HepG2 (cell line): ENCODE data around the gene HCRTR1. TPM values are rescaled to one million over a fixed set of nuclear protein-coding genes. Genes with fewer than 3 reads are reported as not detected.
A peak's percentile ranks its signal among the peaks of the same experiment; 100 is the strongest.

Experiments
- ATAC-seq: fragments of 200-7000 bp; cut with Tn5 transposase; 3 replicates; pipeline ENCODE4 v1.9.1; 2020; ENCODE audit warnings: mild to moderate bottlenecking, moderate library complexity
- BruUV-seq: library from RNA; stranded (reverse); fragments of 400-500 nt; replicated peaks from 2 replicates; lab custom pipeline; 2021; lab: Mats Ljungman, UMichigan
- CTCF ChIA-PET: fragments of 300-600 bp; formaldehyde crosslinking; extraction: SDS; loops from one replicate; lab custom pipeline; 2021; ENCODE audit warnings: low total read pairs, inconsistent platforms, low intra/inter-chr PET ratio; lab: Yijun Ruan, JAX
- POLR2A ChIA-PET: fragments of 350-600 bp; sonication (Branson Sonifier 250); formaldehyde crosslinking; loops from one replicate; lab custom pipeline; 2020; ENCODE audit warnings: antibody characterized with exemption, inconsistent platforms; lab: Yijun Ruan, JAX
- DNase-seq: peaks from one replicate; pipeline ENCODE4 v3.0.0-alpha.2; 2015; ENCODE audit warnings: low spot score
- FAIRE-seq: peaks from 3 replicates; lab custom pipeline; 2011; peaks lifted over from hg19 to GRCh38; lab: Jason Lieb, UNC
- H2AFZ ChIP-seq: one replicate; pipeline ENCODE4 v1.6.1; 2011; ENCODE audit warnings: low read length, inconsistent platforms
- H3K27ac ChIP-seq: fragments of 300-600 bp; 3 replicates; pipeline ENCODE4 v1.8.0; 2011; ENCODE audit warnings: mixed run types, mild to moderate bottlenecking, mixed read lengths, low read length, inconsistent platforms; ENCODE audit not compliant: insufficient read depth; ENCODE audit errors: extremely low read length
- H3K27me3 ChIP-seq, 2 experiments: fragments of 200-600 bp in 1 of 2; 2 replicates in 1 of 2; 3 replicates in 1 of 2; pipeline versions ENCODE4 v1.6.0 to v1.8.0; 2011; ENCODE audit warnings: low read length in 2 of 2, mild to moderate bottlenecking in 2 of 2, moderate library complexity in 2 of 2, inconsistent platforms in 1 of 2; ENCODE audit not compliant: insufficient read depth in 2 of 2, control insufficient read depth in 1 of 2
- H3K36me3 ChIP-seq, 2 experiments: fragments of 200-600 bp in 1 of 2; replicated peaks in 1 of 2; 2 replicates in 1 of 2; 3 replicates in 1 of 2; pipeline versions ENCODE4 v1.5.1 to v1.8.0; 2011; ENCODE audit warnings: low read length in 2 of 2, inconsistent platforms in 1 of 2; ENCODE audit not compliant: insufficient read depth in 2 of 2, control insufficient read depth in 1 of 2
- H3K4me1 ChIP-seq: 2 replicates; pipeline ENCODE4 v1.5.1; 2012; ENCODE audit warnings: low read length, inconsistent platforms; ENCODE audit not compliant: insufficient read depth
- H3K4me2 ChIP-seq: 2 replicates; pipeline ENCODE4 v1.6.0; 2011; ENCODE audit warnings: low read depth, low read length, inconsistent platforms
- H3K4me3 ChIP-seq, 3 experiments: fragments of 200-600 bp in 1 of 3; sonication (generic), shearing (Covaris generic) in 1 of 3; replicated peaks in 1 of 3; 2 replicates each; pipeline ENCODE4 v1.5.1; 2011 to 2016; ENCODE audit warnings: low read length in 3 of 3, inconsistent platforms in 2 of 3, low read depth in 2 of 3, mild to moderate bottlenecking in 2 of 3, control low read depth in 1 of 3, mixed read lengths in 1 of 3; ENCODE audit not compliant: insufficient read depth in 1 of 3
- H3K79me2 ChIP-seq: one replicate; pipeline ENCODE4 v1.6.1; 2011; ENCODE audit warnings: low read length, inconsistent platforms; ENCODE audit not compliant: insufficient read depth
- H3K9ac ChIP-seq: 2 replicates; pipeline ENCODE4 v1.6.0; 2011; ENCODE audit warnings: mild to moderate bottlenecking, low read depth, low read length, inconsistent platforms; ENCODE audit not compliant: insufficient read depth
- H3K9me3 ChIP-seq: 2 replicates; pipeline ENCODE4 v1.5.1; 2012; ENCODE audit warnings: mild to moderate bottlenecking, low read length
- H4K20me1 ChIP-seq: 2 replicates; pipeline ENCODE4 v1.6.0; 2011; ENCODE audit warnings: inconsistent platforms, mild to moderate bottlenecking, low read length, moderate library complexity; ENCODE audit not compliant: insufficient read depth
- ONECUT2 ChIP-seq: sonication (generic); formaldehyde crosslinking; IDR thresholded peaks from 2 replicates; pipeline ENCODE4 v1.4.0; 2020; ENCODE audit warnings: missing genetic modification reagents
- PCBP1 ChIP-seq: fragments of 200-400 bp; formaldehyde crosslinking; IDR thresholded peaks from 2 replicates; pipeline ENCODE4 v1.6.1; 2017; ENCODE audit warnings: mild to moderate bottlenecking, low read depth, low read length, borderline replicate concordance
- RFX3 ChIP-seq: IDR thresholded peaks from 2 replicates; pipeline ENCODE4 v1.6.1; 2016; ENCODE audit warnings: missing biosample characterization, missing genetic modification reagents
- SKI ChIP-seq: fragments of 450-650 bp; IDR thresholded peaks from one replicate; pipeline ENCODE4 v1.6.1; 2018; ENCODE audit warnings: mild to moderate bottlenecking; ENCODE audit not compliant: partially characterized antibody
- SOX13 ChIP-seq, 3 experiments: fragments of 450-650 bp in 1 of 3; sonication (generic) in 1 of 3; formaldehyde crosslinking in 1 of 3; IDR thresholded peaks in 2 of 3; conservative IDR thresholded peaks in 1 of 3; 2 replicates each; pipeline versions ENCODE4 v1.5.0 to v1.6.1; 2016 to 2020; ENCODE audit warnings: antibody characterized with exemption in 1 of 3, mild to moderate bottlenecking in 1 of 3, missing compliant biosample characterization in 1 of 3, missing genetic modification reagents in 1 of 3, moderate library complexity in 1 of 3
- THAP11 ChIP-seq: IDR thresholded peaks from 2 replicates; pipeline ENCODE4 v1.6.1; 2016; ENCODE audit warnings: missing biosample characterization, missing genetic modification reagents
- WGBS: methylation state at CpG from one replicate; pipeline ENCODE4 v1.1.6; 2017; ENCODE audit warnings: low lambda C conversion rate; 5-methylcytosine and 5-hydroxymethylcytosine counted together
- in situ Hi-C: cut with HindIII; loops from 2 replicates; pipeline ENCODE4 v1.10.0; 2017; ENCODE audit warnings: low pct_unique_long_range_greater_than_20kb; ENCODE audit not compliant: extremely low pct_ligation_motif_present
- intact Hi-C: fragments of 100-400 bp; cut with micrococcal nuclease; formaldehyde crosslinking; loops from one replicate; pipeline ENCODE4 v1.10.0; 2022; ENCODE audit not compliant: unreplicated experiment
- polyA plus RNA-seq, 8 experiments: library from polyadenylated mRNA; depleted of rRNA in 3 of 8; stranded (reverse) in 7 of 8; unstranded in 1 of 8; fragments of >200 nt; fragmentation: Illumina TruSeq in 4 of 8; extraction: Trizol in 4 of 8; gene quantifications; 2 replicates each; pipeline versions ENCODE4 v1.2.1 to v1.2.3, GENCODE V29; 2011 to 2016; ENCODE audit warnings: low read depth in 4 of 8, missing spikeins in 1 of 8, mixed read lengths in 1 of 8; ENCODE audit not compliant: insufficient read depth in 1 of 8
- total RNA-seq, 5 experiments: library from RNA; depleted of rRNA; stranded (reverse); fragments of >200 nt; fragmentation: Illumina TruSeq; extraction: Trizol; gene quantifications; 2 replicates each; pipeline ENCODE4 v1.2.3, GENCODE V29; 2016; ENCODE audit warnings: low read depth in 1 of 5

The HCRTR1 gene
- total and polyA plus RNA-seq, 2 of the 13 experiments (the other 11 are each of a cell fraction or from before 2014, with no cell fraction given): not detected

DNA sequence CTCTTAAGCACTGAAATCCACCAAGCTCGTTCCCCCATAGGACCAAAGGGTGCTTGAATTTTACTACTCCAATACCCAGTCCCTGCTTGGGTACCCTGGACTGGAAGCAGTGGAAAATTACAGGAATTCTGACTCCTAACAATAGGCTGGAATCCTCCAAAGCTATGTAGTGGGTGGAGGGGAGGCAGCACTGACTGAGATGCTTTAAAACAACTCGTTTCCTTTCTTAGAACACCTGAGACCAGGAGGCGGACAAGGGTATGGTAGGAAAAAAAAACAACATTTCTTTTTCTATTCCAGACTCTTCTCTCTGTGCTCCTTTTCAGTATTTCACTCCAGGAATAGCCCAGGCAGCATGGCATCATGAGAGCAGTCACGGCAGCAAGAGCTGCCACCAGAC lies 24.9 kb downstream of the HCRTR1 start:
- Histone ChIP-seq H3K79me2 (peaks cover 60% of the 10 kb centered on the region), H3K9ac (no peak overlapping the region), H3K4me1 (peaks cover 56% of the 10 kb centered on the region), H4K20me1 (peaks cover 4% of the 10 kb centered on the region), H2AFZ (no peak overlapping the region), H3K27ac (no peak overlapping the region), H3K9me3 (no peaks in the 10 kb centered on the region), H3K36me3 (peaks cover 2 to 4% of the 10 kb centered on the region in 2 experiments; a peak in 1 of 5 replicates), H3K27me3 (no peaks in the 10 kb centered on the region; a peak in 1 of 5 replicates), H3K4me2 (no peak overlapping the region), H3K4me3 (no peak overlapping the region)
- ChIA-PET POLR2A (no interaction called here), CTCF (no interaction called here)
- FAIRE-seq (no peak), DNase-seq (no peak), ATAC-seq (no peak)
- 90% methylated on average over 4 of the region's 4 CpGs for WGBS
- TF ChIP-seq RFX3 (no peak), SOX13 (IDR thresholded peaks at IDR 0.05) (no peak), SOX13 (CRISPR knock-in tag; conservative IDR thresholded peaks at IDR 0.05 in 1 of 2, IDR thresholded peaks at IDR 0.05 in 1 of 2) (peak in 1 of 2 experiments; percentile 52; a peak in 2 of 4 replicates), SKI (no peak)
- no TSS peak for BruUV-seq
- intact Hi-C loops: no loop called here
- in situ Hi-C loops: no loop called here

DNA sequence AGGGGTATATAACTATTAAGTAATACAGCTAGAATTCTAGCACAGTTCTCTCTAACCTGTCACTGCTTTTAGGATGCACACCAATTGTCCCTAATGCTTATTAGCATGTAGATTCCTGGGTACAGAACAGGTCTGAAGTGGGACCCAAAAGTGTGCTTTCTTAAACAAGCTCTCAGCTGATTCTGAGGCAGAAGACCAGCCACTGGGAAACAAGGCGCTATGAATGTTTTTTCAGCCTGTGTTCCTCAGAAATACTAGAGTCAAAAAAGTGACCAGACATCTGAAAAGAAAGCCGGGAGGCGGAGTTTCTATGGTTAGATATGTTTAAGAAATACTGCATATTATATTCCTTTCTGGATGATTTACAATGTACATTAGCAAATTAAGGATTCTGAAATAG lies 25.4 kb downstream of the HCRTR1 start:
- peaks cover 61% of the 10 kb centered on the region for H3K4me1 ChIP-seq
- 92% methylated on average over 3 of the region's 3 CpGs for WGBS
- FAIRE-seq: no peak
- ChIA-PET POLR2A (interaction anchor here (1.2 to 2.7 kb wide), 2 partner anchors 59 to 62 kb away, joined by 3 to 20 read pairs; partner anchors contain the start of gene COL16A1), CTCF (no interaction called here)
- no peak overlapping the region; a peak in 1 of 6 replicates for H3K4me3 ChIP-seq
- H2AFZ ChIP-seq: no peak overlapping the region
- in situ Hi-C loops: no loop called here
- peaks cover 2 to 4% of the 10 kb centered on the region in 2 experiments; a peak in 1 of 5 replicates for H3K36me3 ChIP-seq
- peaks cover 4% of the 10 kb centered on the region for H4K20me1 ChIP-seq
- intact Hi-C loops: no loop called here
- peaks cover 56% of the 10 kb centered on the region for H3K79me2 ChIP-seq
- no peak for DNase-seq
- ATAC-seq: no peak
- H3K4me2 ChIP-seq: peak overlapping the region; percentile 91; the same call in 1 of the 2 replicates
- H3K9me3 ChIP-seq: no peaks in the 10 kb centered on the region
- TF ChIP-seq ONECUT2 (CRISPR knock-in tag): no peak
- no peak for TF ChIP-seq THAP11 (CRISPR knock-in tag)
- no peak for TF ChIP-seq PCBP1
- H3K27me3 ChIP-seq: no peaks in the 10 kb centered on the region; a peak in 1 of 5 replicates
- no peak overlapping the region for H3K27ac ChIP-seq
- no TSS peak for BruUV-seq
- no peak overlapping the region for H3K9ac ChIP-seq
